ACC112 (cell line): ENCODE data around the gene SLC66A2.

Source experiments
- H2AFZ ChIP-seq: fragments of 200-600 bp; sonication (generic); one replicate; pipeline ENCODE4 v1.6.0; 2017; ENCODE audit warnings: antibody characterized with exemption, low read length; ENCODE audit not compliant: unreplicated experiment
- H3K27ac ChIP-seq: fragments of 200-600 bp; sonication (generic); 2 replicates; pipeline ENCODE4 v1.5.1; 2014; ENCODE audit warnings: low read depth, mild to moderate bottlenecking, antibody characterized with exemption, low read length, moderate library complexity
- H3K27me3 ChIP-seq: fragments of 200-600 bp; sonication (generic); 2 replicates; pipeline ENCODE4 v1.6.1; 2014; ENCODE audit warnings: mild to moderate bottlenecking, antibody characterized with exemption, low read length, moderate library complexity, mixed read lengths; ENCODE audit not compliant: insufficient read depth
- H3K36me3 ChIP-seq: fragments of 200-600 bp; sonication (generic); 2 replicates; pipeline ENCODE4 v1.6.1; 2016; ENCODE audit warnings: mild to moderate bottlenecking, antibody characterized with exemption, low read length, moderate library complexity, mixed read lengths; ENCODE audit not compliant: insufficient read depth
- H3K4me1 ChIP-seq: fragments of 200-600 bp; sonication (generic); one replicate; pipeline ENCODE4 v1.6.1; 2016; ENCODE audit warnings: low read length, mixed read lengths; ENCODE audit not compliant: insufficient read depth, unreplicated experiment, control insufficient read depth
- H3K4me3 ChIP-seq: fragments of 200-600 bp; sonication (generic); 2 replicates; pipeline ENCODE4 v1.5.1; 2014; ENCODE audit warnings: mild to moderate bottlenecking, low read depth, low read length
- H3K79me2 ChIP-seq: fragments of 200-600 bp; sonication (generic); one replicate; pipeline ENCODE4 v1.6.0; 2016; ENCODE audit warnings: low read length; ENCODE audit not compliant: control insufficient read depth, unreplicated experiment, insufficient read depth

Gene SLC66A2

GRCh38 chr18:79862562-79862961 is 88.9 kb downstream of the SLC66A2 start:
- Histone ChIP-seq H3K79me2 (no peaks in the 10 kb centered on the region), H3K36me3 (no peaks in the 10 kb centered on the region), H3K27ac (no peak overlapping the region), H3K4me3 (no peak overlapping the region), H3K27me3 (peaks cover 16% of the 10 kb centered on the region; the same call in 1 of the 2 replicates), H2AFZ (no peak overlapping the region), H3K4me1 (no peaks in the 10 kb centered on the region)

- Histone ChIP-seq H3K27ac (no peak overlapping the region), H3K36me3 (no peaks in the 10 kb centered on the region), H3K79me2 (no peaks in the 10 kb centered on the region), H3K4me1 (no peaks in the 10 kb centered on the region), H2AFZ (no peak overlapping the region), H3K27me3 (peaks cover 16% of the 10 kb centered on the region; the same call in 1 of the 2 replicates), H3K4me3 (no peak overlapping the region)
These were observed 89.8 kb downstream of the SLC66A2 start for GRCh38 chr18:79861687-79862086.

DNA sequence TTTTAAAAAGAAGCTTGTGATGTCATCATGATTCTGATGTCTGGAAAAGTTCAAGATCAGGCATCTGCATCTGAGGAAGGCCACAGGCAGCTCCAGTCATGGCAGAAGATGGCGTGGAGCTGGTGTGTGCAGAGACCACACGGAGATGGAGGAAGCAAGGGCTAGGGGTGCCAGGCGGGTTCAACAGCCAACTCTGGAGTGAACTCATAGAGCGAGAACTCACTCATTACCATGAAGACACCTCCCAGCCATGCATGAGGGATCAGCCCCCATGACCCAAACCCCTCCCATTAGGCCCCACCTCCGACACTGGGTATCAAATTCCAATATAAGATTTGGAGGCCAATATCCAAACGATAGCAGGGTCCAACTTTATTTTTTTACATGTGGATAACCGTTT is 92.1 kb downstream of the SLC66A2 start:
- H3K36me3 ChIP-seq: no peaks in the 10 kb centered on the region
- H3K27me3 ChIP-seq: peaks cover 16% of the 10 kb centered on the region; the same call in 1 of the 2 replicates
- no peak overlapping the region for H2AFZ ChIP-seq
- no peak overlapping the region for H3K4me3 ChIP-seq
- no peaks in the 10 kb centered on the region for H3K4me1 ChIP-seq
- H3K79me2 ChIP-seq: no peaks in the 10 kb centered on the region
- no peak overlapping the region for H3K27ac ChIP-seq

GRCh38 chr18:79857082-79857671 is 94.3 kb downstream of the SLC66A2 start:
- Histone ChIP-seq H3K79me2 (no peaks in the 10 kb centered on the region), H2AFZ (peak overlapping the region; percentile 70), H3K4me1 (no peaks in the 10 kb centered on the region), H3K4me3 (0 out of 2 replicates have a peak overlapping the region, but pooled peaks have one; percentile 24), H3K27ac (no peak overlapping the region), H3K36me3 (no peaks in the 10 kb centered on the region), H3K27me3 (peaks cover 7% of the 10 kb centered on the region; the same call in 1 of the 2 replicates)

GRCh38 chr18:79856119-79857007 is 95.1 kb downstream of the SLC66A2 start:
- Histone ChIP-seq H3K27ac (no peak overlapping the region), H3K27me3 (no peaks in the 10 kb centered on the region; the same call in 1 of the 2 replicates), H3K4me1 (no peaks in the 10 kb centered on the region), H3K79me2 (no peaks in the 10 kb centered on the region), H3K4me3 (no peak overlapping the region), H2AFZ (no peak overlapping the region), H3K36me3 (no peaks in the 10 kb centered on the region)

- no peaks in the 10 kb centered on the region for H3K4me1 ChIP-seq
- no peak overlapping the region for H3K4me3 ChIP-seq
- no peak overlapping the region for H3K27ac ChIP-seq
- H2AFZ ChIP-seq: no peak overlapping the region
- H3K27me3 ChIP-seq: no peaks in the 10 kb centered on the region
- no peaks in the 10 kb centered on the region for H3K79me2 ChIP-seq
- H3K36me3 ChIP-seq: no peaks in the 10 kb centered on the region
These were observed 96.1 kb downstream of the SLC66A2 start for GRCh38 chr18:79855147-79855933.

DNA sequence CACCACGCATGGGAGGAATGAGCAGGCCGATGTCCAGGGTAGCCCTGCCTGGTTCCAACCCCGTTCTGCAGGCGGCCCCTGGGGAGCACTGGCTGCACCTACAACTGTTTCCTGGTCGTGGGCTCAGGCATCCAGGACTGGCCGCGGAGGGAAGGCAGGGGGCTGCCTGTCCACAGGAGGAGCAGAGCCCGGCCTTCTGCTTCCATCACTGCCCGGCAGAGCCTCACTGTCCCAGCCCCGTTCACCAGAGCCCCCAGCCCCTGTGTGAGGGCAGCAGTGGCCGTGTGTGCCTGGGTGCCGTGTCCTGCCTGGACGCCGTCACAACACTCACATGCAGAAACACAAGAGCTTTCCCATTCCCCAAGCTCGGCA is 97.5 kb downstream of the SLC66A2 start:
- Histone ChIP-seq H3K4me1 (no peaks in the 10 kb centered on the region), H3K79me2 (no peaks in the 10 kb centered on the region), H3K27ac (no peak overlapping the region), H2AFZ (no peak overlapping the region), H3K27me3 (no peaks in the 10 kb centered on the region), H3K36me3 (no peaks in the 10 kb centered on the region), H3K4me3 (no peak overlapping the region)

DNA sequence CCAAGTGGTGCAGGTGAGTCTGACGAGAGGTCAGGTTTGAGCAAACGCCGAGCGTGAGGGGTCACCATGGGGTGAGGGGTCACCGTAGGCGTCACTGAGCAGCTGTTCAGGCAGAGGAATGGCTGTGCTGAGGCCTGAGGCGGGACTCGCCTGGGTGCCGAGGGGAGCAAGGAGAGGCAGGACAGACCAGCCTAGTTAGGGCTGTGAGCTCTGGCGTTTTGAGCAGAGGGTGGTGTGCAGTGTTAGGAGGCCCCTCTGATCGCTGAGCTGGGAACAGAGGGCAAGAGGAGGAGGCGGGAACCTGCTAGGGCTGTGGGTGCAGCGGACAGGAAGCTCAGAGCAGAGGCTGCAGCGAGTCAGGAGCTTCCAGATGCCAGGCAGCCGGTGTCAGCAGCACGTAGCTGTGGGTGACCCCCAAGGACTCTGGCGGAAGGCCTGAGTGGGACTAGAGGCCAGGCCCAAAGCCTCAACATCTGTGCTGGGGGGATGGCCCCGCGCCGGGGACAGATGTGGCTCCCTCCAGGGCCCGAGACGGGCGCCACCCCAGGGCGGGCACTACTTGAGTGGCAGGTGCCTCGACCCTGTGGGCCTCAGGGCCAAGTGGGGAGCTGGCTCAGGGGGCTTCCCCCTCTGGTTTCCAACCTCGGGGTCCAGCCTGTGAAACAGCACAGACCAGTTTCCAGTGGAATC is 98.0 kb downstream of the SLC66A2 start:
- no peaks in the 10 kb centered on the region for H3K79me2 ChIP-seq
- no peak overlapping the region for H2AFZ ChIP-seq
- no peaks in the 10 kb centered on the region for H3K36me3 ChIP-seq
- H3K4me1 ChIP-seq: no peaks in the 10 kb centered on the region
- H3K27ac ChIP-seq: no peak overlapping the region
- H3K27me3 ChIP-seq: no peaks in the 10 kb centered on the region
- H3K4me3 ChIP-seq: no peak overlapping the region

GRCh38 chr18:79852561-79853302 is 98.7 kb downstream of the SLC66A2 start:
- no peaks in the 10 kb centered on the region for H3K36me3 ChIP-seq
- no peaks in the 10 kb centered on the region for H3K4me1 ChIP-seq
- no peak overlapping the region for H2AFZ ChIP-seq
- no peak overlapping the region for H3K27ac ChIP-seq
- H3K27me3 ChIP-seq: no peaks in the 10 kb centered on the region
- H3K79me2 ChIP-seq: no peaks in the 10 kb centered on the region
- no peak overlapping the region for H3K4me3 ChIP-seq
